Kidney (tissue), 14 donors: Measurements from ENCODE around the gene LRRC49. TPM values are rescaled to one million over a fixed set of nuclear protein-coding genes. Genes with fewer than 3 reads are reported as not detected.

ENCODE experiments used
- DNase-seq, 5 donors: peaks; one replicate each; pipeline ENCODE4 v3.0.0-alpha.2; 2013 to 2020
- FAIRE-seq: peaks from 2 replicates; lab custom pipeline; 2012; peaks lifted over from hg19 to GRCh38; lab: Jason Lieb, UNC
- H3K27ac ChIP-seq, 2 donors: one replicate each; pipeline ENCODE4 v1.7.0; 2013; ENCODE audit warnings: low read depth in 2 of 2, low read length in 2 of 2, inconsistent platforms in 1 of 2
- H3K27me3 ChIP-seq: one replicate; pipeline ENCODE4 v1.7.1; 2013; ENCODE audit warnings: low read length, inconsistent platforms; ENCODE audit not compliant: control insufficient read depth, insufficient read depth
- H3K36me3 ChIP-seq, 3 donors: one replicate each; pipeline versions ENCODE4 v1.7.0 to v1.7.1; 2013; ENCODE audit warnings: low read length in 3 of 3, control low read depth in 1 of 3, inconsistent platforms in 1 of 3; ENCODE audit not compliant: insufficient read depth in 3 of 3, control insufficient read depth in 2 of 3
- H3K4me1 ChIP-seq, 3 donors: one replicate each; pipeline versions ENCODE4 v1.7.0 to v1.7.1; 2013; ENCODE audit warnings: low read length in 3 of 3, inconsistent platforms in 1 of 3, low read depth in 1 of 3; ENCODE audit not compliant: control insufficient read depth in 2 of 3, insufficient read depth in 2 of 3
- H3K4me3 ChIP-seq, 3 donors: one replicate each; pipeline versions ENCODE4 v1.7.0 to v1.8.1; 2013; ENCODE audit warnings: low read length in 3 of 3, control low read depth in 1 of 3, inconsistent platforms in 1 of 3
- H3K9ac ChIP-seq, 3 donors: one replicate each; pipeline versions ENCODE4 v1.7.0 to v1.7.1; 2013; ENCODE audit warnings: low read length in 3 of 3, control low read depth in 1 of 3, inconsistent platforms in 1 of 3
- H3K9me3 ChIP-seq, 3 donors: one replicate each; pipeline versions ENCODE4 v1.7.0 to v1.7.1; 2013; ENCODE audit warnings: low read length in 3 of 3, control low read depth in 1 of 3, inconsistent platforms in 1 of 3; ENCODE audit not compliant: control insufficient read depth in 2 of 3, insufficient read depth in 1 of 3
- CTCF ChIP-seq: IDR thresholded peaks from 3 replicates; pipeline ENCODE4 v1.5.1; 2012; ENCODE audit warnings: mild to moderate bottlenecking, moderate library complexity, borderline replicate concordance; ENCODE audit not compliant: insufficient read depth; ENCODE audit errors: extremely low read depth
- intact Hi-C: fragments of 100-400 bp; cut with DNase I; formaldehyde crosslinking; loops from one replicate; pipeline ENCODE4 v1.11.1; 2022
- polyA plus RNA-seq: library from polyadenylated mRNA; stranded (reverse); fragments of 350-450 nt; fragmentation: Illumina TruSeq; extraction: RNeasy Lipid Tissue Mini Kit (QIAGEN cat#74804); gene quantifications from one replicate; pipeline ENCODE4 v1.2.3, GENCODE V29; 2014; ENCODE audit warnings: low read depth, low replicate concordance; ENCODE audit not compliant: insufficient read depth
- total RNA-seq: library from RNA; stranded (reverse); fragmentation: NEBNext Ultra II Directional; extraction: Animal tissue kit (Norgen Biotek cat#: 25700); gene quantifications from one replicate; pipeline ENCODE4 v1.2.1, GENCODE V29; 2021
- donor health status: control.
- donor health status: control.
- donor health status: control.
- donor health status: control.
- donor health status: control.
- donor health status: DM: yes; HTN: yes; CAD: no.
- donor health status: Normal renal cell carcinoma (clear cell type).

The LRRC49 gene
- total and polyA plus RNA-seq, 2 donors from 2014 or later: 13.2 to 14.2 TPM

GRCh38 chr15:70866982-70867641, 25.5 kb upstream of the LRRC49 start:
- Histone ChIP-seq H3K9me3 (no peaks in the 10 kb centered on the region), H3K27me3 (no peaks in the 10 kb centered on the region), H3K9ac (no peak overlapping the region), H3K27ac (no peak overlapping the region), H3K4me1 (no peaks in the 10 kb centered on the region), H3K36me3 (no peaks in the 10 kb centered on the region), H3K4me3 (no peak overlapping the region)
- no peak for TF ChIP-seq CTCF
- intact Hi-C loops: no loop called here
- no peak for DNase-seq
- no peak for FAIRE-seq

- Histone ChIP-seq H3K36me3 (no peaks in the 10 kb centered on the region), H3K4me3 (no peak overlapping the region), H3K4me1 (no peaks in the 10 kb centered on the region), H3K27ac (no peak overlapping the region), H3K27me3 (no peaks in the 10 kb centered on the region), H3K9me3 (no peaks in the 10 kb centered on the region), H3K9ac (no peak overlapping the region)
- TF ChIP-seq CTCF: no peak
- FAIRE-seq (no peak), DNase-seq (peak in 1 of 5 donors; percentile 37)
- intact Hi-C loops: no loop called here
Measured at GRCh38 chr15:70867911-70868467, 24.6 kb upstream of the LRRC49 start.

GRCh38 chr15:70869346-70869745, 23.3 kb upstream of the LRRC49 start:
- intact Hi-C loops: no loop called here

More at GRCh38 chr15:70869346-70869745, 23.3 kb upstream of the LRRC49 start:
- no peaks in the 10 kb centered on the region for H3K36me3 ChIP-seq
- DNase-seq: no peak
- no peak for TF ChIP-seq CTCF
- H3K4me3 ChIP-seq: no peak overlapping the region
- FAIRE-seq: no peak
- no peak overlapping the region for H3K27ac ChIP-seq
- no peaks in the 10 kb centered on the region for H3K27me3 ChIP-seq
- H3K9me3 ChIP-seq: no peaks in the 10 kb centered on the region
- H3K4me1 ChIP-seq: no peaks in the 10 kb centered on the region
- no peak overlapping the region for H3K9ac ChIP-seq
